Small intestine (tissue), 7 donors: Measurements from ENCODE around the gene UQCRHL. TPM values are rescaled to one million over a fixed set of nuclear protein-coding genes. Genes with fewer than 3 reads are reported as not detected.
"Not testable (repeated sequence)": the region's sequence is repeated elsewhere in the genome, so short reads cannot be mapped to it uniquely, and the experiment has no call there.

ENCODE experiments used
- DNase-seq, 2 donors: peaks; one replicate each; pipeline versions ENCODE4 v3.0.0 to v3.0.0-alpha.2; 2013
- FAIRE-seq: peaks from 2 replicates; lab custom pipeline; 2012; peaks lifted over from hg19 to GRCh38; lab: Jason Lieb, UNC
- H3K27ac ChIP-seq, 3 donors: one replicate each; pipeline ENCODE4 v1.5.1; 2013; ENCODE audit warnings: low read length in 2 of 3, mild to moderate bottlenecking in 2 of 3, control low read depth in 1 of 3, inconsistent platforms in 1 of 3, low read depth in 1 of 3, moderate library complexity in 1 of 3
- H3K27me3 ChIP-seq, 3 donors: one replicate each; pipeline ENCODE4 v1.6.1; 2013; ENCODE audit warnings: low read length in 3 of 3, inconsistent platforms in 1 of 3; ENCODE audit not compliant: control insufficient read depth in 3 of 3, insufficient read depth in 3 of 3
- H3K36me3 ChIP-seq, 3 donors: one replicate each; pipeline ENCODE4 v1.6.1; 2013; ENCODE audit warnings: low read length in 3 of 3, inconsistent platforms in 1 of 3, low read depth in 1 of 3, mild to moderate bottlenecking in 1 of 3, moderate library complexity in 1 of 3; ENCODE audit not compliant: control insufficient read depth in 3 of 3, insufficient read depth in 2 of 3
- H3K4me1 ChIP-seq, 3 donors: one replicate each; pipeline ENCODE4 v1.6.1; 2013; ENCODE audit warnings: low read length in 2 of 3, inconsistent platforms in 1 of 3, low read depth in 1 of 3, mild to moderate bottlenecking in 1 of 3, moderate library complexity in 1 of 3; ENCODE audit not compliant: control insufficient read depth in 3 of 3, insufficient read depth in 2 of 3
- H3K4me3 ChIP-seq, 3 donors: one replicate each; pipeline ENCODE4 v1.5.1; 2013; ENCODE audit warnings: low read length in 3 of 3, control low read depth in 1 of 3, inconsistent platforms in 1 of 3, low read depth in 1 of 3, mild to moderate bottlenecking in 1 of 3, moderate library complexity in 1 of 3
- H3K9me3 ChIP-seq, 2 donors: one replicate each; pipeline ENCODE4 v1.6.1; 2013; ENCODE audit warnings: low read depth in 1 of 2, low read length in 1 of 2; ENCODE audit not compliant: control insufficient read depth in 2 of 2, insufficient read depth in 1 of 2
- whole genome bisulfite sequencing, 3 donors: extraction: QIAGEN DNeasy Blood & Tissue Kit; methylation state at CpG; one replicate each; pipeline ENCODE4 v1.1.7; 2013; 5-methylcytosine and 5-hydroxymethylcytosine counted together
- polyA plus RNA-seq, 4 donors: library from polyadenylated mRNA; stranded (reverse) in 3 of 4; unstranded in 1 of 4; fragments of 200-250 nt in 3 of 4; fragments of 120-200 nt in 1 of 4; gene quantifications; one replicate each; pipeline versions ENCODE4 v1.2.1 to v1.2.3, GENCODE V29; 2013
- donor health status: healthy with polysubstance abuse.
- donor health status: control.
- donor health status: control.
- donor health status: Bipolar disorder and iron deficiency.
- donor health status: healthy.

Gene UQCRHL
- polyA plus RNA-seq, 4 donors, result 2.7 to 4.7 (median 3.7) TPM

GRCh38 chr1:15837931-15838330 lies 30.5 kb upstream of the UQCRHL start:
- 88 to 93% (median 92%) methylated on average over 7 of the region's 7 CpGs for WGBS, 3 donors
- DNase-seq (no peak), FAIRE-seq (no peak)
- Histone ChIP-seq H3K27ac (peak overlapping the region in 1 of 3 donors; percentile 100), H3K36me3 (no peaks in the 10 kb centered on the region), H3K4me1 (peaks cover 0 to 14% (median 0%) of the 10 kb centered on the region in 3 donors), H3K4me3 (no peak overlapping the region), H3K9me3 (no peaks in the 10 kb centered on the region), H3K27me3 (no peaks in the 10 kb centered on the region)

GRCh38 chr1:15836772-15837669 lies 29.6 kb upstream of the UQCRHL start:
- peak; percentile 11 to 74 for DNase-seq
- Histone ChIP-seq H3K27ac (peak overlapping the region; percentile 88 to 100 (median 99)), H3K36me3 (no peaks in the 10 kb centered on the region), H3K9me3 (no peaks in the 10 kb centered on the region), H3K4me3 (peak overlapping the region; percentile 26 to 41 (median 35)), H3K27me3 (no peaks in the 10 kb centered on the region), H3K4me1 (peaks cover 0 to 14% (median 0%) of the 10 kb centered on the region in 3 donors)
- no peak for FAIRE-seq
- 36 to 74% (median 53%) methylated on average over 62 of the region's 62 CpGs for WGBS, 3 donors

DNA sequence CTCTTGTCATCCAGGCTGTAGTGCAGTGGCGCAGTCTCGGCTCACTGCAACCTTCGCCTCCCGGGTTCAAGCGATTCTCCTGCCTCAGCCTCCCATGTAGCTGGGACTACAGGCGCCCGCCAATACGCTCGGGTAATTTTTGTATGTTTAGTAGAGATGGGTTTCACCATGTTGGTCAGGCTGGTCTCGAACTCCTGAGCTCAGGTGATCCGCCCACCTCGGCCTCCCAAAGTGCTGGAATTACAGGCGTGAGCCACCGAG lies 29.0 kb upstream of the UQCRHL start:
- not testable (repeated sequence) for FAIRE-seq
- H3K4me3 ChIP-seq, result peak overlapping the region; percentile 23 to 54 (median 46)

GRCh38 chr1:15835741-15836510 lies 28.5 kb upstream of the UQCRHL start:
- peak overlapping the region; percentile 78 to 87 (median 82) for H3K4me3 ChIP-seq
- 1 to 3% (median 2%) methylated on average over 61 to 66 of the region's 66 CpGs for WGBS, 3 donors
- H3K4me1 ChIP-seq, result peaks cover 0 to 14% (median 0%) of the 10 kb centered on the region in 3 donors
- FAIRE-seq (no peak), DNase-seq (peak; percentile 100)
- H3K27me3 ChIP-seq, result no peaks in the 10 kb centered on the region
- H3K36me3 ChIP-seq, result no peaks in the 10 kb centered on the region
- H3K27ac ChIP-seq, result peak overlapping the region; percentile 99 to 100 (median 99)
- no peaks in the 10 kb centered on the region for H3K9me3 ChIP-seq

More for the DNA sequence above, 29.0 kb upstream of the UQCRHL start:
- not testable (repeated sequence) for H3K36me3 ChIP-seq, DNase-seq, H3K27me3 ChIP-seq, H3K9me3 ChIP-seq
- WGBS, 3 donors, result 60 to 73% (median 64%) methylated on average over 14 of the region's 14 CpGs
- Histone ChIP-seq H3K4me1 (peaks cover 0 to 14% (median 0%) of the 10 kb centered on the region in 3 donors), H3K27ac (peak overlapping the region; percentile 88 to 100 (median 99))

GRCh38 chr1:15835205-15835740 lies 27.8 kb upstream of the UQCRHL start:
- H3K27me3 ChIP-seq, result no peaks in the 10 kb centered on the region
- no peaks in the 10 kb centered on the region for H3K9me3 ChIP-seq
- H3K27ac ChIP-seq, result peak overlapping the region; percentile 99 to 100 (median 99)
- no peak for FAIRE-seq
- peak in 1 of 2 donors; percentile 55 for DNase-seq
- 0% methylated on average over 34 to 37 of the region's 37 CpGs for WGBS, 3 donors
- H3K4me1 ChIP-seq, result peaks cover 0 to 14% (median 0%) of the 10 kb centered on the region in 3 donors
- H3K36me3 ChIP-seq, result no peaks in the 10 kb centered on the region
- H3K4me3 ChIP-seq, result peak overlapping the region; percentile 78 to 87 (median 82)

DNA sequence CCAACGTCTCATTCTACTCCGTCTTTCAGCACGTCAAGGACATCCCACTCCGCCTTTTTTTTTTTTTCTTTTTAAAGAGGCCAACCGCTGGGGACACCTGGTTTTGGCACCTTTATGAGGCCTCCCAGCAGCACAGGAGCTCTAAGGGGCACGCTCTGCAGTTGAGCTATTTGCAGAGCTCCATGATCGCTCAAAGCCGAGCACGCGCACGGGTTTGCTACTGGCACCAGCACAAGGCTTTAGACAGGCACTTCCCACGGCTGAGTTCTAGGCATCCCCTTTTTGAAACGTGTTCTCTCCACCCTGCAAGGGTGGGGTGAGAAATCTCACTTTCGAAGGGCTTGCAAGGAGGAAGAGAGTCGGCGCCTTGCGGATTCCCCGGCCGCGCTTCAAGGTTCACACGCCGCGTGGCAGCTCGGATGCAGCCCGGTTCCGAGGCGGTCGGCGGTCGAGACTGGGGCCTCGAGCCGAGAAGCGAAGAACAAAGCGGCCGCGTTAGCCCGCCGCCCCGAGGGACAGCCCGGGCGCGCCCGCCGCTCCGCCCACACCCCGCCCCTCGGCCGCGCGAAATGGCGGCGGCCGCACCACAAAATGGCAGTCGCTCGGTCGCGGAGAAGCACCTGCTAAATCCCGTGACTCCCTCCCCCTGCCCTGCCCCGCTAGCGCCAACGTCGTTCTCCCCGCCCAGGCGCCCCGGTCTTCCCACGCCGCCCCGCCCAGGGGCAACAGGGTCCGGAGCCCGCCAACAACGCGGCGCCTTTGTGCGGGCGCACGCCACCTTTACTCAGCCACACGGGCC lies 27.2 kb upstream of the UQCRHL start:
- peaks cover 0 to 14% (median 0%) of the 10 kb centered on the region in 3 donors for H3K4me1 ChIP-seq
- H3K4me3 ChIP-seq, result peak overlapping the region; percentile 78 to 87 (median 82)
- DNase-seq, result peak; percentile 96
- 0 to 1% (median 0%) methylated on average over 57 to 77 of the region's 77 CpGs for WGBS, 3 donors
- no peaks in the 10 kb centered on the region for H3K36me3 ChIP-seq
- H3K27ac ChIP-seq, result peak overlapping the region; percentile 99 to 100 (median 99)
- H3K9me3 ChIP-seq, result no peaks in the 10 kb centered on the region
- no peaks in the 10 kb centered on the region for H3K27me3 ChIP-seq
- FAIRE-seq, result no peak

GRCh38 chr1:15833842-15834405 lies 26.5 kb upstream of the UQCRHL start:
- H3K27me3 ChIP-seq, result no peaks in the 10 kb centered on the region
- H3K4me1 ChIP-seq, result peaks cover 0 to 14% (median 0%) of the 10 kb centered on the region in 3 donors
- FAIRE-seq (no peak), DNase-seq (no peak)
- peak overlapping the region; percentile 99 to 100 (median 99) for H3K27ac ChIP-seq
- WGBS, 3 donors, result 0% methylated on average over 10 of the region's 10 CpGs
- no peaks in the 10 kb centered on the region for H3K36me3 ChIP-seq
- no peaks in the 10 kb centered on the region for H3K9me3 ChIP-seq
- peak overlapping the region in 2 of 3 donors; percentile 82 to 87 for H3K4me3 ChIP-seq
